HG03097 (cell line): ENCODE data around the gene KPNA6.
"Not testable (repeated sequence)": the region's sequence is repeated elsewhere in the genome, so short reads cannot be mapped to it uniquely, and the experiment has no call there.

Source experiments
- ATAC-seq: cut with Tn5 transposase; IDR thresholded peaks from one replicate; pipeline ENCODE4 v1.9.1; 2021; ENCODE audit not compliant: unreplicated experiment, low FRiP score

Gene KPNA6

DNA sequence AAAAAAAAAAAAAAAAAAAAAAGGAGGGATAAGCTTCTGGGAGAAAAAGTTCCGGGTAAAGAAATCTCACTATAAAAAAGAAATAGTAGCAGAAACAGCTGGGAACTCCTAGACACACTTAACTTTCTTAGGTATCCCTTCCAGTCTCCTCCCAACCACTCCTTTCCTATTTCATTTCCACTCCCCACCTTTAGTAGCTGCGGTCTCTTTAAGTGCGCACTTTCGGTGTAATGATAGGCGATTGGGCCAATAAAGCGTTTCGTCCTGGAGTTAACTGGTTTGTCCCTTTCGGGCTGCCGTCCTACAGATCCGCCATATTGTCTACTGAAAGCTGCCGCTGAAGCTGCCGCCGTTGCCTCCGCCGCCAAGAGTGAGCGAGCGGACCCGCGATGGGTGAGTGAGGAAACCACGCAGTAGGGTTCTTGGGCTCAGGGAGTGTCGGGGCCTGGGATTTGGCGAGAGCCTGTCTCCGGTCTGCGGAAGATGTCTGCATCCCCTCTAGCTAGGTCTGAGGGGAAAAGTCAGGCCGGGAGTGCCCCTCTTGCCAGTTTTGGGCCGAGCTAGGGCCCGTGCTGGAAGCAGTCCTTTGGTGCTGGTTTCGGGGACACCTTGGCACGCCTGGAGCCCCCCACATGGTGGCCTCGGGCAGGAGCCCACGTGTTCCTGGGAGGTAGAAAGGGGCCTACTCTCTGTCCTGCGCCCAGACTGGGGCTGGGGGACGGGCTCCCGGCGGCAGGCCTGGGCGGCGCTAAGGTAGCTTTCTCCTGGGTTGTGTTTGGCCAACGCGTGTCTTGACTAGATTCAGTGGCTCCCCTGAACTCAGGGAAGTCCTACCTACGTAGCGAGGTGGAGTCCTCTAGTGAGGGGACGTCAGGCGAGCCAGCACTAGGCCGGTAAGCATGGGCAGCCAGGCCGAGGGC is at the start of gene KPNA6:
Gene KPNA6 (plus strand): TSS at position 315 of the 920 bp plus-strand sequence. CDS start 75 bp downstream, at position 390.
- ATAC-seq, result peak; percentile 67

- no peak for ATAC-seq
Measured at GRCh38 chr1:32060914-32061313, 46.9 kb upstream of the KPNA6 start.

DNA sequence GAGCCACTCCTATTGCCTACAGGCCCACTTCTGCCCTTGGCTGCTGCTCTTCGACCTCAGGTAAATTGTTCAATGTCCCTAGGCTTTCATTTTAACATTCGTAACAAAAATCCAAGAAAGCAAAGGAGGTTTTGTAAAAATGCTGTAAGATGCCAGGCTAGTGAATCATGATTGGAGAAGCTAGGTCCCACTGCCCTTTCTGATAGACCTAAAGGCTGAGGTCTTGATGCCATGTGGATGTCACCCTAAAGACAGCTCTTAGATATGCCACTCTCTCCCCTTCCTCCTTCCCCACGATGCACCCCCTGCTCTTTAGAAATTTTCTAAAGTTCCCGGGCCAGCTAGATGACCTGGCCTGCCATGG is 45.0 kb upstream of the KPNA6 start:
- ATAC-seq, result no peak

- no peak for ATAC-seq
Measured at GRCh38 chr1:32063261-32063681, 44.6 kb upstream of the KPNA6 start.

GRCh38 chr1:32065613-32066488 is 42.0 kb upstream of the KPNA6 start:
- ATAC-seq, result not testable (repeated sequence)

DNA sequence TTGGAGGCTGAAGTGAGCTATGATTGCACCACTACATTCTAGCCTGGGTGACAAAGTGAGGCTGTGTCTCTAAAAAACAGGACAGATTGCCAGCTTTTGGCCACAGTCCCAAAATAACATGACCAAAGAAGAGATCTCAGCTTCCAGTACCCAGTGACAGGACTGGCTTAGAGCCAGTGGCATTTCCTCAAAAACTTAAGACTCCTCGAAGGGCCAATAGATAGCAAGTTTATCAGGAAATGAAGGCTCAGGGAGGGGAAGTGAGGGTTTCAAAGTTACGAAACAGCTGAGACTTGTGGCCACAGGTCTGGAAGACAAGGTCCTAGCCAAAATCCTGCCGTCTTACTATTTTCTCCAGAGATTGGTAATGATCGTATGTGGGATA is 41.4 kb upstream of the KPNA6 start:
- ATAC-seq, result no peak

- ATAC-seq, result no peak
Measured at GRCh38 chr1:32068957-32069588, 38.8 kb upstream of the KPNA6 start.

- no peak for ATAC-seq
Measured at GRCh38 chr1:32071758-32072621, 35.9 kb upstream of the KPNA6 start.

- peak; percentile 87 for ATAC-seq
Measured at GRCh38 chr1:32072622-32073298, 35.1 kb upstream of the KPNA6 start, which contains the start of gene TMEM39B. Gene TMEM39B, plus strand, starts transcription at chr1:32072939. Its CDS starts 109 bp downstream, at chr1:32073048.

- no peak for ATAC-seq
Measured at GRCh38 chr1:32073299-32074229, 34.3 kb upstream of the KPNA6 start.

DNA sequence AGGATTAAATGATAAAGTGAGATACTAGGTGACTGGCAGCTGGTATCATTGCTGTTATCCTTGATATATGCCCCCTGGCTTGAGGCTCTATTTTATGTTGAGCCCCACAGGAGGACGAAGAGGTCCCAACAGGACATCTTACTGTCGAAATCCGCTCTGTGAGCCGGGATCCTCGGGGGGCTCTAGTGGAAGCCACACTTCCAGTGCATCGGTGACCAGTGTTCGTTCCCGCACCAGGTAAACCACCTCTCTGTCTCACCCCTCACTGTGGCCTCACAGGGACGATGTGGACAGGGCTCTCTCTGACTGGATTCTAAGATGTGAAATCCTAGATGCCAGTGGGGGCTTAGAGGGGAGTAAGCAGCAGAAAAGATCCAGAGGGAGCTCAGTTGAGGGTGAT is 33.0 kb upstream of the KPNA6 start:
- no peak for ATAC-seq

GRCh38 chr1:32077451-32077850 is 30.4 kb upstream of the KPNA6 start:
- no peak for ATAC-seq

GRCh38 chr1:32082022-32082421 is 25.8 kb upstream of the KPNA6 start:
- ATAC-seq, result no peak

DNA sequence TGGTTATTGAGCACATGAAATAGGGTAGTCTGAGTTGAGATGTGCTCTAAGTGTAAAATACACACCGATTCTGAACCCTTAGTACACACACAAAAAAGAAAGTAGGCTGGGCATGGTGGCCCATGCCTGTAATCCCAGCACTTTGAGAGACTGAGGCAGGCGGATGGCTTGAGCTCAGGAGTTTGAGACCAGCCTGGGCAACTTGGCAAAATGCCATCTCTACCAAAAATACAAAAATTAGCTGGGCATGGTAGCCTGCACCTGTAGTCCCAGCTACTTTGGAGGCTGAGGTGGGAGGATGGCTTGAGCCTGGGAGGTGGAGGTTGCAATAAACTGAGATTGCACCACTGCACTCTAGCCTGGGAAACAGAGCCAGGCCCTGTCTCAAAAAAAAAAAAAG is 21.5 kb upstream of the KPNA6 start:
- not testable (repeated sequence) for ATAC-seq

- ATAC-seq, result no peak
Measured at GRCh38 chr1:32091176-32091575, 16.7 kb upstream of the KPNA6 start.

GRCh38 chr1:32091591-32091990 is 16.3 kb upstream of the KPNA6 start:
- no peak for ATAC-seq

DNA sequence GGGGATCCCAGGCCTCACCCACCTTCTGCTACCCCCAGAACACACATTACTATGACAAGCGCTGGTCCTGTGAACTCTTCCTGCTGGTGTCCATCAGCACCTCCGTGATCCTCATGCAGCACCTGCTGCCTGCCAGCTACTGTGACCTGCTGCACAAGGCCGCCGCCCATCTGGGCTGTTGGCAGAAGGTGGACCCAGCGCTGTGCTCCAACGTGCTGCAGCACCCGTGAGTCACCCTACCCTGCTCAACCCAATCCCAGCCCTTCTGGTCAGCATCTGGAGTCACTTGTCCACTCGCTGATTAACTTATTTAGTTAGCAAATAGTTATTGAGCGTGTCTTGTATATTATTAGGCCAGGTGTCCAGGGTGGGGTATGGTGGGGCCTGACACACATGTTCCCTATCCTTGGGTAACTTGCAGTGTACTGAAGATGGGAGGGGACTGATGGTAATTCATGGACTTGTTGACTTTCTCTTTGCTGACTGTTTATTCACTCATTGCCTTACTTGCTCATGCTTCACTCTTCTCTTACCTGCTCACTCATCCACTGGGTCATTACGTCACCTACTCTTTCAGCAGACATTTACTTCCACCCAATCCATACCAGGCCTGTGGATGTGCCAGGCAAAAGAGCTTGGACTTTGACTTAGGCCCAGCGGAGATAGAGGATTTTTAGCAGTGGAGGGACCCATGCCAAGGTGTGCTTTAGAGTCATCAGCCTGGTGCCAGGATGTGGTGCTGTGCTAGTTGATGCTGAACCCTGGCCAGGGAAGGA is 12.9 kb upstream of the KPNA6 start:
- no peak for ATAC-seq

GRCh38 chr1:32099426-32099825 is 8.4 kb upstream of the KPNA6 start:
- ATAC-seq, result no peak
